GM12878 (cell line): Measurements from ENCODE around the gene ANKS4B. TPM values are rescaled to one million over a fixed set of nuclear protein-coding genes. Genes with fewer than 3 reads are reported as not detected.
A peak's percentile ranks its signal among the peaks of the same experiment; 100 is the strongest.

Experiments
- ATF3 ChIP-seq: IDR thresholded peaks from 2 replicates; pipeline ENCODE4 v1.6.1; 2011; ENCODE audit warnings: low read depth, mild to moderate bottlenecking, low read length, moderate library complexity, borderline replicate concordance; ENCODE audit errors: extremely low read depth
- BCLAF1 ChIP-seq: fragments of 450-650 bp; IDR thresholded peaks from 2 replicates; pipeline ENCODE4 v1.6.1; 2017; ENCODE audit warnings: antibody characterized with exemption, mild to moderate bottlenecking, moderate library complexity
- BHLHE40 ChIP-seq, 2 experiments: fragments of 450-650 bp in 1 of 2; IDR thresholded peaks; 2 replicates each; pipeline ENCODE4 v1.6.1; 2011 to 2017; ENCODE audit warnings: low read depth in 2 of 2, borderline replicate concordance in 1 of 2, improper control_type of control experiment in 1 of 2, low read length in 1 of 2, mild to moderate bottlenecking in 1 of 2
- EED ChIP-seq: sonication (generic); IDR thresholded peaks from 2 replicates; pipeline ENCODE4 v1.6.1; 2016; ENCODE audit warnings: antibody characterized with exemption, low read depth
- FOXK2 ChIP-seq: fragments of 450-650 bp; IDR thresholded peaks from 2 replicates; pipeline ENCODE4 v1.6.1; 2017; ENCODE audit warnings: mild to moderate bottlenecking, moderate library complexity
- HDGF ChIP-seq: fragments of 450-650 bp; IDR thresholded peaks from 2 replicates; pipeline ENCODE4 v1.6.1; 2016; ENCODE audit warnings: antibody characterized with exemption
- IKZF2 ChIP-seq, 2 experiments: fragments of 450-650 bp; IDR thresholded peaks; 2 replicates each; pipeline ENCODE4 v1.6.1; 2017; ENCODE audit warnings: mild to moderate bottlenecking in 2 of 2, moderate library complexity in 2 of 2
- JUNB ChIP-seq: IDR thresholded peaks from 2 replicates; pipeline ENCODE4 v1.6.1; 2016; ENCODE audit warnings: antibody characterized with exemption, mild to moderate bottlenecking
- KLF5 ChIP-seq: fragments of 450-650 bp; IDR thresholded peaks from 2 replicates; pipeline ENCODE4 v1.6.1; 2014; ENCODE audit warnings: mild to moderate bottlenecking; ENCODE audit not compliant: partially characterized antibody
- MEF2B ChIP-seq: fragments of 450-650 bp; IDR thresholded peaks from 2 replicates; pipeline ENCODE4 v1.6.1; 2018; ENCODE audit warnings: mild to moderate bottlenecking, moderate library complexity; ENCODE audit not compliant: partially characterized antibody, poor library complexity, severe bottlenecking
- MTA3 ChIP-seq: IDR thresholded peaks from 2 replicates; pipeline ENCODE4 v1.6.1; 2012; ENCODE audit warnings: low read length, inconsistent platforms, borderline replicate concordance
- NR2C1 ChIP-seq: fragments of 450-650 bp; IDR thresholded peaks from 2 replicates; pipeline ENCODE4 v1.6.1; 2017; ENCODE audit warnings: antibody characterized with exemption, mild to moderate bottlenecking, moderate library complexity
- PAX5 ChIP-seq: IDR thresholded peaks from 2 replicates; pipeline ENCODE4 v1.6.1; 2011; ENCODE audit warnings: low read depth, low read length, borderline replicate concordance
- PBX3 ChIP-seq: IDR thresholded peaks from 2 replicates; pipeline ENCODE4 v1.6.1; 2011; ENCODE audit warnings: mild to moderate bottlenecking, low read depth, low read length, moderate library complexity; ENCODE audit not compliant: insufficient replicate concordance
- POLR2AphosphoS2 ChIP-seq: IDR thresholded peaks from 2 replicates; pipeline ENCODE4 v1.6.1; 2011; ENCODE audit warnings: low read depth, mild to moderate bottlenecking, low read length, improper control_type of control experiment, moderate library complexity
- POU2F2 ChIP-seq: IDR thresholded peaks from 3 replicates; pipeline ENCODE4 v1.6.1; 2011; ENCODE audit warnings: low read depth, mild to moderate bottlenecking, low read length, borderline replicate concordance
- SIN3A ChIP-seq: IDR thresholded peaks from 2 replicates; pipeline ENCODE4 v1.6.1; 2012; ENCODE audit warnings: low read depth, low read length, improper control_type of control experiment
- STAT1 ChIP-seq: fragments of 450-650 bp; conservative IDR thresholded peaks from 2 replicates; pipeline ENCODE4 v1.6.1; 2014; ENCODE audit warnings: antibody characterized with exemption, mild to moderate bottlenecking
- USF2 ChIP-seq: IDR thresholded peaks from 2 replicates; pipeline ENCODE4 v1.6.1; 2011; ENCODE audit warnings: low read depth, low read length, improper control_type of control experiment, borderline replicate concordance
- YY1 ChIP-seq: IDR thresholded peaks from 2 replicates; pipeline ENCODE4 v1.6.1; 2011; ENCODE audit warnings: low read depth, mild to moderate bottlenecking, low read length
- ZNF24 ChIP-seq: fragments of 450-650 bp; IDR thresholded peaks from 2 replicates; pipeline ENCODE4 v1.6.1; 2017; ENCODE audit warnings: antibody characterized with exemption, mild to moderate bottlenecking
- ZNF592 ChIP-seq: fragments of 450-650 bp; IDR thresholded peaks from 2 replicates; pipeline ENCODE4 v1.6.1; 2017; ENCODE audit warnings: mild to moderate bottlenecking, moderate library complexity
- polyA plus RNA-seq, 11 experiments: library from polyadenylated mRNA; depleted of rRNA in 4 of 11; unstranded in 6 of 11; stranded (reverse) in 5 of 11; fragments of >200 nt; fragmentation: Nextera tagmentation in 4 of 11; fragmentation: Illumina TruSeq in 1 of 11; extraction: Ambion mirVana in 4 of 11; extraction: Trizol in 1 of 11; gene quantifications; 1 replicate in 1 of 11; 2 replicates in 10 of 11; pipeline versions ENCODE4 v1.2.1 to v1.2.3, GENCODE V29; 2011 to 2016; ENCODE audit warnings: inconsistent platforms in 2 of 11, missing spikeins in 2 of 11, low read depth in 1 of 11
- total RNA-seq, 4 experiments: library from RNA; depleted of rRNA in 3 of 4; stranded (reverse); fragments of >200 nt in 3 of 4; fragmentation: Illumina TruSeq in 1 of 4; extraction: Trizol in 1 of 4; gene quantifications; 2 replicates each; pipeline versions ENCODE4 v1.2.1 to v1.2.3, GENCODE V29; 2013 to 2021

ANKS4B gene
- total and polyA plus RNA-seq, 10 of the 15 experiments (the other 5 are each of a cell fraction or from before 2014, with no cell fraction given), result 0.01 to 0.11 (median 0.05) TPM; not detected in 6

- TF ChIP-seq BCLAF1 (no peak), PBX3 (no peak), POU2F2 (peak; percentile 76; the same call in 1 of the 3 replicates), POLR2AphosphoS2 (no peak), FOXK2 (no peak), MTA3 (peak; percentile 94; the same call in 1 of the 2 replicates), HDGF (no peak), PAX5 (peak; percentile 96), KLF5 (no peak), ATF3 (no peak), NR2C1 (no peak), ZNF24 (no peak), STAT1 (no peak), USF2 (no peak), BHLHE40 (IDR thresholded peaks at IDR 0.05; ENCODE audit: borderline replicate concordance in 1 of 2, low read depth in 2 of 2, low read length in 1 of 2) (peak; percentile 41 to 53; a peak in 1 of 4 replicates), JUNB (peak; percentile 86), MEF2B (no peak), EED (peak; percentile 99), SIN3A (no peak), YY1 (no peak), ZNF592 (no peak), IKZF2 (IDR thresholded peaks at IDR 0.05) (peak; percentile 99 to 100)
Observed at GRCh38 chr16:21274172-21274726, 40.8 kb downstream of the ANKS4B start (continued).
